HG02884 (cell line): ENCODE results near the gene POGZ.
"Not testable (repeated sequence)": the region's sequence is repeated elsewhere in the genome, so short reads cannot be mapped to it uniquely, and the experiment has no call there.

Experiments
- ATAC-seq: cut with Tn5 transposase; IDR thresholded peaks from one replicate; pipeline ENCODE4 v1.9.1; 2021; ENCODE audit warnings: mild to moderate bottlenecking, moderate library complexity; ENCODE audit not compliant: unreplicated experiment

The POGZ gene

GRCh38 chr1:151477066-151477465 lies 17.8 kb upstream of the POGZ start:
- ATAC-seq = no peak

GRCh38 chr1:151476083-151476482 lies 16.8 kb upstream of the POGZ start:
- ATAC-seq = no peak

GRCh38 chr1:151475175-151475574 lies 15.9 kb upstream of the POGZ start:
- ATAC-seq = peak; percentile 86

- no peak for ATAC-seq
Measured at GRCh38 chr1:151474745-151475144, 15.5 kb upstream of the POGZ start.

- ATAC-seq = no peak
Measured at GRCh38 chr1:151472856-151473731, 13.8 kb upstream of the POGZ start.

GRCh38 chr1:151465026-151465425 lies 5.7 kb upstream of the POGZ start:
- ATAC-seq = no peak

- ATAC-seq = no peak
Measured at GRCh38 chr1:151461694-151462093, 2.4 kb upstream of the POGZ start.

GRCh38 chr1:151458802-151459330 lies 428 bp downstream of the POGZ start:
- no peak for ATAC-seq

GRCh38 chr1:151457911-151458801 lies 1.1 kb downstream of the POGZ start:
- peak; percentile 34 for ATAC-seq

- no peak for ATAC-seq
Measured at GRCh38 chr1:151455966-151456365, 3.3 kb downstream of the POGZ start.

- ATAC-seq = no peak
Measured at GRCh38 chr1:151455231-151455630, 4.1 kb downstream of the POGZ start.

GRCh38 chr1:151447696-151448095 lies 11.6 kb downstream of the POGZ start:
- no peak for ATAC-seq

- no peak for ATAC-seq
Measured at GRCh38 chr1:151444783-151445177, 14.5 kb downstream of the POGZ start.

GRCh38 chr1:151443846-151444782 lies 15.2 kb downstream of the POGZ start:
- no peak for ATAC-seq

- ATAC-seq = not testable (repeated sequence)
Measured at GRCh38 chr1:151437396-151437795, 21.9 kb downstream of the POGZ start.

- ATAC-seq = no peak
Measured at GRCh38 chr1:151436985-151437384, 22.3 kb downstream of the POGZ start.

- ATAC-seq = no peak
Measured at GRCh38 chr1:151435174-151435573, 24.1 kb downstream of the POGZ start.

GRCh38 chr1:151433827-151434226 lies 25.5 kb downstream of the POGZ start:
- ATAC-seq = not testable (repeated sequence)

- no peak for ATAC-seq
Measured at GRCh38 chr1:151428068-151428467, 31.2 kb downstream of the POGZ start.

GRCh38 chr1:151425103-151425502 lies 34.2 kb downstream of the POGZ start:
- ATAC-seq = no peak
